HG03442 (cell line): ENCODE data around the gene TMSB4X.
"Not testable (repeated sequence)": the region's sequence is repeated elsewhere in the genome, so short reads cannot be mapped to it uniquely, and the experiment has no call there.

ENCODE experiments used
- ATAC-seq: cut with Tn5 transposase; IDR thresholded peaks from one replicate; pipeline ENCODE4 v1.9.1; 2021; ENCODE audit warnings: mild to moderate bottlenecking, moderate library complexity; ENCODE audit not compliant: unreplicated experiment

Gene TMSB4X

GRCh38 chrX:12974796-12975669, at the start of gene TMSB4X:
Gene TMSB4X (plus strand): TSS chrX:12975110.
- ATAC-seq: no peak

DNA sequence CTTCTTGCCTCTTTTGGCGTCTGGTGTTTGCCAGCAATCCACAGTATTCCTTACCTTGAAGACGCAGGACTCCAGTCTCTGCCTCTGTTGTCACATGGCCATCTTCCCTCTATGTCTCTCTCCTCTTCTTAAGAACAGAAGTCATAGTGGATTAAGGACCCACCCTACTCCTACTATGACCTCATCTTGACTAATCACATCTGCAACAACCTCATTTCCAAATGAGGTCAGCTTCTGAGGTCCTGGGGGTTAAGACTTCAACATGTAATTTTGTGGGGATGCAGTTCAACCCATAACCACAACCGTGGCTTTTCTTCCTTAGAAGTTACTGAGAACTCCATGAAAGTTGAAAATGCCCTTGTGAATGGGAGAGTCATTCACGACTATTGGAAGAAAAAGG, 45.2 kb upstream of the TMSB4X start:
- no peak for ATAC-seq

DNA sequence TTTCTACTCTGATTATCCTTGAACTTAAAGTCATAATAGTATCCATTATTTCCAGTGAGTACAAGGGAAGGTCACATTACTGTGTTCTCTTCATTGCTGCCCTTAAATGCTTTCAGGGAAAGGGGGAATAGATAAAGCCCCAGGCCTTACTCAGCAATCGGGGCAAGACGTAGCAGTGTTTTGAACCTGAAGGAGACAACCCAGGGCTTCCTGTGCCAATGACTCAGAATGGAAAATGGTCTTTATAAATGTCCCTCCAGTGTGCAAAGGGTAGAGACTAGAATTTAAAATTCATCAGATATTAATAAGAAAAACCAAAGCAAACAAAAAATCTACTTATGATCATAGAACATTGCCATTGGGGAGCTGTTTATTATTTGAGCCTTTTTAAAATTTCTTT, 44.8 kb upstream of the TMSB4X start:
- no peak for ATAC-seq

DNA sequence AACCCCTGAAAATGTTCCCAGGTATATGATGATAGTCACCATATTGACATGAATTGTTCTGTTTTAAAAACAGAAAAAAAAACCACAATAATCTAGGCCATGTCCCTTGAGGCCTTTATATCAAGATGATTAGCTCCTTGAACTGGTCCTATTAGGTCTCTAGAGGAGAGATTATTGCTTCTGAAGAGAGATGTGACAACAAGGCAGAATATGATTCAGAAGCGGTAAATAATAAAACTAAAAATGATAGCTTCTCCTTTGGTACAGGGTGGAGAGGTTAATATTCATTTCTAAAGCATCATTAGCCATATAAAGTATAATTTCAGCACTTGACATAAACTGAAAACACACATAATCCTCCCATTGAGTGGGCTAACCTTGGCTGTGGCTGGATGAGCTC, 42.7 kb upstream of the TMSB4X start:
- no peak for ATAC-seq

DNA sequence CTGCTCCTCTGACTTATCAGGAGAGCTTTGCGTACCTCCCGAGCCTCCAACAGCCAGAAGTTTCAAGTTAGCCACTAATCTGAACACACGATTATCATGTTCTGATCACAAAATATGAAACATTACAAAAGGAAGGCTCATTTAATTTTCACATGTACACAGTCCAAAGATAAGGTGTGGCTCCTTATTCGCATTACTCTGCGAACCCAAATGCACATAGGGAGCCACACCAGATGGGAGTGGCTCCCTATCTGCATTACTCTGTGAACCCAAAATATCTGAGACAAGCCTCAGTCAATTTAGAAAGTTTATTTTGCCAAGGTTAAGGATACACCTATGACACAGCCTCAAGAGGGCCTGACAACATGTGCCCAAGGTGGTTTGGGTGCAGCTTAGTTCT, 40.1 kb upstream of the TMSB4X start:
- ATAC-seq: no peak

- no peak for ATAC-seq
Observed at GRCh38 chrX:12936947-12937346, 38.0 kb upstream of the TMSB4X start.

DNA sequence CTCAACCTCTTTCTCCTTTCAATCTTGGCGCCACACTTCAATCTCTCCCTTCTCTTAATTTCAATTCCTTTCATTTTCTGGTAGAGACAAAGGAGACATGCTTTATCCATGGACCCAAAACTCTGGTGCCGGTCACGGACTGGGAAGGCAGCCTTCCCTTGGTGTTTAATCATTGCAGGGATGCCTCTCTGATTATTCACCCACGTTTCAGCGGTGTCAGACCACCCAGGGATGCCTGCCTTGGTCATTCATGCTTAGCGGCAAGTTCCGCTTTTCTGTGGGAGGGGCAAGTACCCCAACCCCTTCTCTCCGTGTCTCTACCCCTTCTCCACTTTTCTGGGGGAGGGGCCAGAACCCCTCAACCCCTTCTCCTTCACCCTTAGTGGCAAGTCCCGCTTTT, 34.4 kb upstream of the TMSB4X start:
- not testable (repeated sequence) for ATAC-seq

DNA sequence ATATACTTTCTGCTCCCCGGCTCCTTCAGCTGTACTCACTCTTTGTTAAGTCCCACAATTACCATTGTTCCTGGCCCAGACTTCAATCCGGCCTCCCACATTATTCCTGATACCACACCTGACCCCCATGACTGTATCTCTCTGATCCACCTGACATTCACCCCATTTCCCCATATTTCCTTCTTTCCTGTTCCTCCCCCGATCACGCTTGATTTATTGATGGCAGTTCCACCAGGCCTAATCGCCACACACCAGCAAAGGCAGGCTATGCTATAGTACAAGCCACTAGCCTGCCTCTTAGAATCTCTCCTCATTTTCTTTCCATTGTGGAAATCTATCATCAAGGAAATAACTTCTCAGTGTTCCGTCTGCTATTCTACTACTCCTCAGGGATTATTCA, 31.3 kb upstream of the TMSB4X start:
- not testable (repeated sequence) for ATAC-seq

- not testable (repeated sequence) for ATAC-seq
Observed at GRCh38 chrX:12944452-12944851, 30.5 kb upstream of the TMSB4X start.

- no peak for ATAC-seq
Observed at GRCh38 chrX:12945494-12945893, 29.4 kb upstream of the TMSB4X start.

DNA sequence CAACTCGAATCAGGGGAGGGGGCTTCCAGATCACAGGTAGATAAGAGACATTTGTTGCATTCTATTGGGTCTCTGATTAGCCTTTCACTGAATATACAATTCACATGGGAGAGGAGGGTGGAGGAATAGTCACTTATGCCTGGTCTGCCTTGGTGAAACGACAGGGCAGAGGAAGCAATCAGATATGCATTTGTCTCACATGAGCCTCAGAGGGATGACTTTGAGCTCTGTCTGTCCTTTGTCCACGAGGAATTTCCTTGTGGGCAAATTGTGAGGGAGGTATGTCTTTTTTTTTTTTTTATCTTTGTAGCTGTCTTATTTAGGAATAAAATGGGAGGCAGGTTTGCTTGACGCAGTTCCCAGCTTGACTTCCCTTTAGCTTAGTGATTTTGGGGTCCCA, 28.5 kb upstream of the TMSB4X start:
- no peak for ATAC-seq

DNA sequence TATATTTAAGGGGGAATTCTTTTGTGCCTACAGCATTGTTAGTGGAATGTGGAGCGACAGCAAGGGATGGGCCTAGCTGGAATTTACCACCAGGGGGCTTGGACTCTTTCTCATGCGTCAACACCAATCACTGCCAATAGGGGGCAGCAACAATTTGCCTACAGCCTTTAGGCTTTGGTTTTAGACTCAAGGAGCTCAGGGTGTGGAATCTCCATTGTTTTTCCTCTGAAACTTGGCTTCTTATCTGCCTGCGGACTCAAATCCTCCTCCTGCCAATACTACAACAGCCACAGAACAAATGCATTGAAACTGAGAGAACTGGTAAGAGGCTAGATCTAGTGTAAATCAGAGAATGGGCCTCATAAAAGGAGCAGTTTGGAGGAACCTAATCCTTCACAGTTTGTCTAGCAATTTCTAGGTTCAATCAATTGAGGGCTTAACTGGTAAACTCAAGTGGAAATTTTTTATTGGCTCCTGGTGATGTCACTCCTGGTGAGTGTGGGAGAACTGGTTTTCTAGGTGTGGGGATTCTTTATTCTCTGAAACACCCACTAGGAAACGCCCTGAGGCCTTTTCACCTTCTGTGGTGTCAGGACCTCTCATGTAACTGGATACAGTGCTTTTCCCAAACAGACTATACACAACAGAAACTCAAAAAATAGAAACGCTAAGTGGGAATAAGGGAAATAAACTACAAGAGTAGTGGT, 27.9 kb upstream of the TMSB4X start:
- ATAC-seq: peak; percentile 31

GRCh38 chrX:12947545-12948235, 27.2 kb upstream of the TMSB4X start:
- no peak for ATAC-seq

DNA sequence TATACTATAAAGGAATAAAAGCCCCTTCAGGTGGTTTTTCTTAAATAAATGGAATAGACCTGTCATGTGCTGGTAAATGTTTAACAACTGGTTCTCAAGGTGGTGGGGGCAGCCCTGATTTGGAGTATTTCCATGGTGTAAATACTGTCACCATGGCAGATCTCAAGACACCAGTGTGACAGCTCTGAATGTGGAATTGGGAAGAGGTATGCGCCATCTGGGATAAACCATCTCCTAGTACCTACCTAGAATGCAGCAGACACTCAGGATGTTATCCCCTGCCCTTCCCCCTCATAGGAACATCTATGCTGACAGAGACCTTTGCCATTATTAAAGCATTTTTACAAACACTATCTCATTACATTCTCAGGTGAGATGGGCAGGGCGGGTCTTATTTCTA, 26.4 kb upstream of the TMSB4X start:
- ATAC-seq: no peak

- no peak for ATAC-seq
Observed at GRCh38 chrX:12949205-12949926, 25.5 kb upstream of the TMSB4X start.

GRCh38 chrX:12949927-12950656, 24.8 kb upstream of the TMSB4X start:
- peak; percentile 58 for ATAC-seq

DNA sequence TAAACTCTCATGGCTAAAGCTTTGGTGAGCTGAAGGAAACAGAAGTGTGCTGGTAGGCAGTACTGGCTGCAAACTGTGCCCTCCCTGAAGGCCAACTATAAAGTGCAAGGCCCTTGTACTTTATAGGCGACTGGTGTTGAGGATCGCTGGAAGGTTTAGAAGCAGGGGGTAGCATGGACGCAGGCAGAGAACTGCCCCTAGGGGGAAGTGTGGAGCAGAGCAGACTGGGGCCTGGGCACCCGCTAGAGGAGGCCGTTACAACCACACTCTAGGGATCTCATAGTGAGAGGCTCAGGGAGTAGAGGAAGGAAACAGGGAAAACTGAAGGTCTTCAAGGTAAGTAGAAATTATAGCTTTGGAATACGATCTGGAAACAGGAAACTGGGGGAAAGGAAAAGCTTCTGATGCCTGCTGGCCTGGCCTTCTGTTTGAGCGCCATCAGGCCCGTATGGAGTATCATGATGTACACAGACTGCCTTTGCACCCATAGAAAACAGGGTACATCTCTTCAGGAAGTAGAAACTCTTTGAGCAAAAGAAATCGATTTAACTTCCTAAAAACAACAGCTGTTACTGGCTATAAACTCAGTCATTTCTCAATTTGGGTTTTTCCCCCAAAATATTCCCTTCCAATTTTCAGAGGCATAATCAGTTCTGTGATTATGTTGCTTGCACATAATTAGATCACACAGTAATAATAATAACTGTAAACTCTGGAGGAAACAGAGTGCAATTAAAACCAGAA, 23.9 kb upstream of the TMSB4X start:
- peak; percentile 52 for ATAC-seq

GRCh38 chrX:12951595-12951975, 23.3 kb upstream of the TMSB4X start:
- ATAC-seq: no peak

- no peak for ATAC-seq
Observed at GRCh38 chrX:12953420-12953819, 21.5 kb upstream of the TMSB4X start.

DNA sequence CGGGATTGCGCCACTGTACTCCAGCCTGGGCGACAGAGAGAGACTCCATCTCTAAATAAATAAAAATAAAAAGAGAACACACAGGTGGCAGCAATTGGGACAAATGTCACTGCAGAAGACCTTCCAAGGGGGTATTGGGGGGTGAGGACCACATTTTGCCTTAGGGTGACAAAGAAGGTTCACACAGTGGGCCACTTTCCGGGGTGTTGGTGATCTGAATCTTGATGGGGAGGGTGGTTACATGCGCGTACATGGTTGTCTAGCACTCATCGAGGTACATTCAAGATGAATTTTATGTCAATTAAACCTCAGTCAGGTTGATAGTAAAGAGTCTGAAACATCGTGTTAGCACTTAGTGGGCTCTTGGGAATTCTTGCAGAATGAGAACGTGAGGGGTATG, 20.5 kb upstream of the TMSB4X start:
- no peak for ATAC-seq
